ENCODE data around the gene MBLAC1.

The MBLAC1 gene

GRCh38 chr7:100157334-100158228, 30.8 kb downstream of the MBLAC1 start:
- WGBS (ENCODE audit: extremely low coverage, insufficient coverage, insufficient read length), result no CpG with 5 or more reads among the region's 32 CpGs
- no peak overlapping the region for H3K14ac ChIP-seq (ENCODE audit: low read length)
- H3K4me3 ChIP-seq (ENCODE audit: low read depth, low read length), result peak overlapping the region; percentile 85

DNA sequence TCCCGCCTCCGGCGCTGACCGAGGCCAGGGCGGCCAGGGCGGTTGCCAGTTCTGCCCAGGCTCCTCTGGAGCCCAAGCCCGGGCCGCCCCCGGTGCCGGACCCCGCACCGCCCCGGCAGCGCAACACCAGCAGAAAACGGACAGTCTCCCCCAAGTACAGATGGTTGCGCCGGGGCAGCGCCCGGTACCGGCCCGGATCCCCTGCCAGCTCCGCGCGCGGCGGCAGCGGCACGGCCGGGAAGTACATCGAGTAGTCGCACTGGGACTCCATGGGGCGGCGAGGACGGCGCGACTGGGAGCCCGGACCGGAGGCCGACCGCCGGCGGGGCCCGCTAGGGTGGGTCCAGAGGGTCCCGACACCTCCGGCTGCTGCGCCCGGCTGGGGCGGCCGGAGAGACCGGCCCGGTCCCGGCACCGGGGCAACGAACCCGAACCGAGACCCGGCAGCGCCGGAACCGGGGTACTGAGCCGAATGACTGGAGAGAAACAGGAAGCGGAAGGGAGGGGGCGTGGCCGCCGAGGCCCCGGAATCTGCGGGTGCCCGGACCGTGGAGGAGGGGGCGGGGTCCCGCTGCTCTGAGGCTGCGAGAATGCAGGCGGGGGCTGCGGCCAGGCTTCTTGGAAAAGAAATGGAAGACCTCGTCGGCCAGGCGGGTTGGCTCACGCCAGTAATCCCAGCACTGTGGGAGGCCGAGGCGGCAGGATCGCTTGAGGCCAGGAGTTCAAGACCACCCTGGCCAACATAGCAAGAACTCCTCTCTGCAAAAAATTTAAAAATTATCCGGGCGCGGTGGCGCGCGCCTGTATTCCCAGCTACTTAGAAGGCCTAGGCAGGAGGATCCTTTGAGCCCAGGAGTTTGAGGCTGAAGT, 31.7 kb downstream of the MBLAC1 start, which contains the start of gene TRAPPC14:
Gene TRAPPC14, minus strand, starts transcription at position 495 of the 870 bp plus-strand sequence. Its CDS starts 224 bp downstream, at position 271.
- Histone ChIP-seq H3K27me3 (ENCODE audit: insufficient read depth, low read length) (no peaks in the 10 kb centered on the region), H3K4me2 (ENCODE audit: low read length) (peak within 1 kb of the TSS; percentile 94), H3K9ac (ENCODE audit: low read length) (peak within 1 kb of the TSS; percentile 91), H3K4me1 (ENCODE audit: control insufficient read depth in 1 of 2, insufficient read depth in 2 of 2, low read length in 2 of 2) (peaks cover 12 to 19% of the 10 kb centered on the region in 2 experiments), H3K4me3 (ENCODE audit: low read depth, low read length) (peak within 1 kb of the TSS; percentile 85), H4K12ac (ENCODE audit: low read depth, low read length) (peak within 1 kb of the TSS; percentile 86), H2AFZ (ENCODE audit: insufficient read depth, low read length, poor library complexity) (peak within 1 kb of the TSS; percentile 70), H3K9me3 (ENCODE audit: insufficient read depth, low read depth, low read length) (peaks cover 4% of the 10 kb centered on the region), H3K4ac (ENCODE audit: low read depth, low read length) (peak within 1 kb of the TSS; percentile 71), H4K91ac (ENCODE audit: low read depth, low read length) (peak within 1 kb of the TSS; percentile 71), H3K36me3 (ENCODE audit: control insufficient read depth in 1 of 2, insufficient read depth in 2 of 2, low read length in 2 of 2) (peaks cover 33 to 35% of the 10 kb centered on the region in 2 experiments), H2BK5ac (ENCODE audit: low read depth, low read length, poor library complexity) (peak within 1 kb of the TSS; percentile 70), H3K27ac (ENCODE audit: low read depth, low read length) (peak within 1 kb of the TSS; percentile 86), H3K23ac (ENCODE audit: low read length) (no peak within 1 kb of the TSS), H3K18ac (ENCODE audit: low read length) (peak within 1 kb of the TSS; percentile 46), H2BK120ac (ENCODE audit: insufficient read depth, low read length, poor library complexity) (peak within 1 kb of the TSS; percentile 67), H2AK5ac (ENCODE audit: low read length) (no peak within 1 kb of the TSS), H3K79me2 (ENCODE audit: control insufficient read depth, insufficient read depth, low read length, poor library complexity) (peaks cover 4% of the 10 kb centered on the region), H2BK12ac (ENCODE audit: low read length) (peak within 1 kb of the TSS; percentile 15), H4K8ac (ENCODE audit: low read depth, low read length) (peak within 1 kb of the TSS; percentile 92), H3K14ac (ENCODE audit: low read length) (peak within 1 kb of the TSS; percentile 81), H3K79me1 (ENCODE audit: low read length) (peaks cover 10% of the 10 kb centered on the region)
- WGBS (ENCODE audit: extremely low coverage, insufficient coverage, insufficient read length), result no CpG with 5 or more reads among the region's 87 CpGs
- peak; percentile 93 to 96 for DNase-seq

More at GRCh38 chr7:100157334-100158228, 30.8 kb downstream of the MBLAC1 start:
- Histone ChIP-seq H3K79me1 (ENCODE audit: low read length) (peaks cover 10% of the 10 kb centered on the region), H3K4me2 (ENCODE audit: low read length) (peak overlapping the region; percentile 94), H3K36me3 (ENCODE audit: control insufficient read depth in 1 of 2, insufficient read depth in 2 of 2, low read length in 2 of 2) (peaks cover 36 to 39% of the 10 kb centered on the region in 2 experiments), H3K9ac (ENCODE audit: low read length) (peak overlapping the region; percentile 91), H4K12ac (ENCODE audit: low read depth, low read length) (no peak overlapping the region), H3K27ac (ENCODE audit: low read depth, low read length) (peak overlapping the region; percentile 86), H2BK12ac (ENCODE audit: low read length) (no peak overlapping the region), H2AK5ac (ENCODE audit: low read length) (no peak overlapping the region), H3K23ac (ENCODE audit: low read length) (no peak overlapping the region), H3K18ac (ENCODE audit: low read length) (no peak overlapping the region), H3K27me3 (ENCODE audit: insufficient read depth, low read length) (no peaks in the 10 kb centered on the region), H4K8ac (ENCODE audit: low read depth, low read length) (peak overlapping the region; percentile 26), H2BK120ac (ENCODE audit: insufficient read depth, low read length, poor library complexity) (no peak overlapping the region), H3K9me3 (ENCODE audit: insufficient read depth, low read depth, low read length) (peaks cover 4% of the 10 kb centered on the region), H4K91ac (ENCODE audit: low read depth, low read length) (peak overlapping the region; percentile 71), H3K4me1 (ENCODE audit: control insufficient read depth in 1 of 2, insufficient read depth in 2 of 2, low read length in 2 of 2) (peaks cover 8 to 17% of the 10 kb centered on the region in 2 experiments), H3K4ac (ENCODE audit: low read depth, low read length) (no peak overlapping the region), H2BK5ac (ENCODE audit: low read depth, low read length, poor library complexity) (no peak overlapping the region), H3K79me2 (ENCODE audit: control insufficient read depth, insufficient read depth, low read length, poor library complexity) (peaks cover 4% of the 10 kb centered on the region), H2AFZ (ENCODE audit: insufficient read depth, low read length, poor library complexity) (no peak overlapping the region)
- peak; percentile 93 to 94 for DNase-seq

GRCh38 chr7:100159099-100159623, 32.4 kb downstream of the MBLAC1 start:
- H3K18ac ChIP-seq (ENCODE audit: low read length), result no peak overlapping the region
- peaks cover 4% of the 10 kb centered on the region for H3K9me3 ChIP-seq (ENCODE audit: insufficient read depth, low read depth, low read length)
- H3K14ac ChIP-seq (ENCODE audit: low read length), result peak overlapping the region; percentile 53
- H4K8ac ChIP-seq (ENCODE audit: low read depth, low read length), result peak overlapping the region; percentile 92
- H3K23ac ChIP-seq (ENCODE audit: low read length), result no peak overlapping the region
- no peak overlapping the region for H2AK5ac ChIP-seq (ENCODE audit: low read length)
- peaks cover 12 to 19% of the 10 kb centered on the region in 2 experiments for H3K4me1 ChIP-seq (ENCODE audit: control insufficient read depth in 1 of 2, insufficient read depth in 2 of 2, low read length in 2 of 2)
- H3K79me2 ChIP-seq (ENCODE audit: control insufficient read depth, insufficient read depth, low read length, poor library complexity), result peaks cover 4% of the 10 kb centered on the region
- peak overlapping the region; percentile 44 for H3K9ac ChIP-seq (ENCODE audit: low read length)
- peaks cover 26 to 28% of the 10 kb centered on the region in 2 experiments for H3K36me3 ChIP-seq (ENCODE audit: control insufficient read depth in 1 of 2, insufficient read depth in 2 of 2, low read length in 2 of 2)
- H2AFZ ChIP-seq (ENCODE audit: insufficient read depth, low read length, poor library complexity), result peak overlapping the region; percentile 70
- peak overlapping the region; percentile 65 for H4K91ac ChIP-seq (ENCODE audit: low read depth, low read length)
- no peak overlapping the region for H2BK12ac ChIP-seq (ENCODE audit: low read length)
- no peak overlapping the region for H3K4ac ChIP-seq (ENCODE audit: low read depth, low read length)
- H3K4me3 ChIP-seq (ENCODE audit: low read depth, low read length), result peak overlapping the region; percentile 72
- peak overlapping the region; percentile 53 for H3K27ac ChIP-seq (ENCODE audit: low read depth, low read length)
- peaks cover 10% of the 10 kb centered on the region for H3K79me1 ChIP-seq (ENCODE audit: low read length)
- no peak overlapping the region for H2BK5ac ChIP-seq (ENCODE audit: low read depth, low read length, poor library complexity)
- no peak overlapping the region for H2BK120ac ChIP-seq (ENCODE audit: insufficient read depth, low read length, poor library complexity)
- H3K27me3 ChIP-seq (ENCODE audit: insufficient read depth, low read length), result no peaks in the 10 kb centered on the region
- WGBS (ENCODE audit: extremely low coverage, insufficient coverage, insufficient read length), result no CpG with 5 or more reads among the region's 7 CpGs
- H3K4me2 ChIP-seq (ENCODE audit: low read length), result peak overlapping the region; percentile 94
- peak overlapping the region; percentile 49 for H4K12ac ChIP-seq (ENCODE audit: low read depth, low read length)
- DNase-seq, result no peak

GRCh38 chr7:100160067-100160466, 33.3 kb downstream of the MBLAC1 start:
- peaks cover 4% of the 10 kb centered on the region for H3K79me2 ChIP-seq (ENCODE audit: control insufficient read depth, insufficient read depth, low read length, poor library complexity)
- H2BK120ac ChIP-seq (ENCODE audit: insufficient read depth, low read length, poor library complexity), result no peak overlapping the region
- H3K23ac ChIP-seq (ENCODE audit: low read length), result no peak overlapping the region
- peaks cover 12 to 19% of the 10 kb centered on the region in 2 experiments for H3K4me1 ChIP-seq (ENCODE audit: control insufficient read depth in 1 of 2, insufficient read depth in 2 of 2, low read length in 2 of 2)
- no peak overlapping the region for H4K8ac ChIP-seq (ENCODE audit: low read depth, low read length)
- H4K12ac ChIP-seq (ENCODE audit: low read depth, low read length), result no peak overlapping the region
- H3K36me3 ChIP-seq (ENCODE audit: control insufficient read depth in 1 of 2, insufficient read depth in 2 of 2, low read length in 2 of 2), result peaks cover 18 to 22% of the 10 kb centered on the region in 2 experiments
- no peak overlapping the region for H3K4me2 ChIP-seq (ENCODE audit: low read length)
- no peak overlapping the region for H3K4me3 ChIP-seq (ENCODE audit: low read depth, low read length)
- no peak overlapping the region for H4K91ac ChIP-seq (ENCODE audit: low read depth, low read length)
- H3K14ac ChIP-seq (ENCODE audit: low read length), result no peak overlapping the region
- no CpG with 5 or more reads among the region's 18 CpGs for WGBS (ENCODE audit: extremely low coverage, insufficient coverage, insufficient read length)
- H2BK5ac ChIP-seq (ENCODE audit: low read depth, low read length, poor library complexity), result no peak overlapping the region
- peaks cover 10% of the 10 kb centered on the region for H3K79me1 ChIP-seq (ENCODE audit: low read length)
- no peak overlapping the region for H3K4ac ChIP-seq (ENCODE audit: low read depth, low read length)
- no peaks in the 10 kb centered on the region for H3K27me3 ChIP-seq (ENCODE audit: insufficient read depth, low read length)
- DNase-seq, result no peak
- no peak overlapping the region for H3K9ac ChIP-seq (ENCODE audit: low read length)
- no peak overlapping the region for H2AK5ac ChIP-seq (ENCODE audit: low read length)
- H2BK12ac ChIP-seq (ENCODE audit: low read length), result no peak overlapping the region
- peaks cover 4% of the 10 kb centered on the region for H3K9me3 ChIP-seq (ENCODE audit: insufficient read depth, low read depth, low read length)
- no peak overlapping the region for H3K18ac ChIP-seq (ENCODE audit: low read length)
- no peak overlapping the region for H3K27ac ChIP-seq (ENCODE audit: low read depth, low read length)
- H2AFZ ChIP-seq (ENCODE audit: insufficient read depth, low read length, poor library complexity), result no peak overlapping the region
